ENCODE results near the gene MAN2A1. TPM values are rescaled to one million over a fixed set of nuclear protein-coding genes. Genes with fewer than 3 reads are reported as not detected.

Gene MAN2A1
- total RNA-seq, 1 donor from 2014 or later: 21.3 TPM

DNA sequence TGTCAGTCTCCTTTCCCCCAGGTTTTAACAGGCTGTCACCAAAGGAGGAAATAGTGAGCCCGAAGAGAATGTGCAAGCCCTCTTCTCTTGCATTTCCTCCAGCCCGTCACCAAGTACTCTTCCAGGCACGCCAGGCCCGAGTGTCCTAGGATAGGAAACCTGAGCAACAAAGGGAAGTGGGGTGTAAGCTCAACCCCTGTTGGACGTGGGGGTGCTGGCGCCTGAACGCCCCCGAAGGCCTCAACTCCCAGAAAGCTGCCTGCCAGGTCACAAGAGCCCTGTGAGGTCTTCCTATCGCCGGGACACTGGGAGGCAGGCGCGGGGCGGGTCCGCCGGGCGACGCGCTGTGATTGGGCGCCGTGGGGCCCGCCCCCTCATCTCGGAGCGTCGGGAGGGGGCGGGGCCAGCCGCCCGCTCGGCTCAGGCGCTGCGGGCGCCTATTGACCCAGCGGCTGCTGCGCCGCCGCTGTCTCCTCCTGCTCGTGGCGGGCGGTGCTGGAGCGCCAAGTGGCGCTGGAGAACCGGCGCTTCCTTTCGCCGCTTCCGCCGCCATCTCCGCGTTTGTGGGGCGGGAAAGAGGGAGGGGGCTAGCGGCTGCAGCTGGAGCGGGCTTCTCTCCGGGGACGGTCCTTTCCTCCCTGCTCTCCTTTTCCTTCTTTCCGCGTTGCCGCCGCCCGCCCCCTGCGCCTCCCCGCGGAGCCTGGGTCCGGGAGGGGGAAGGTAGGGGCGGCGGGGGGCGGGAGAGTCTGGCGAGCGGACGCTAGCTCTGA lies 572 bp upstream of the MAN2A1 start:
- H3K27me3 Mint-ChIP-seq (ENCODE audit: low read depth): peaks cover 2% of the 10 kb centered on the region
- peak; percentile 66 to 81 for DNase-seq (ENCODE audit: low spot score in 2 of 2, unreplicated experiment in 2 of 2)
- H3K27ac Mint-ChIP-seq: peak overlapping the region; percentile 99
- H3K9me3 Mint-ChIP-seq: peaks cover 29% of the 10 kb centered on the region
- peaks cover 29% of the 10 kb centered on the region for H3K4me1 Mint-ChIP-seq
- TF ChIP-seq, protein P1, sequence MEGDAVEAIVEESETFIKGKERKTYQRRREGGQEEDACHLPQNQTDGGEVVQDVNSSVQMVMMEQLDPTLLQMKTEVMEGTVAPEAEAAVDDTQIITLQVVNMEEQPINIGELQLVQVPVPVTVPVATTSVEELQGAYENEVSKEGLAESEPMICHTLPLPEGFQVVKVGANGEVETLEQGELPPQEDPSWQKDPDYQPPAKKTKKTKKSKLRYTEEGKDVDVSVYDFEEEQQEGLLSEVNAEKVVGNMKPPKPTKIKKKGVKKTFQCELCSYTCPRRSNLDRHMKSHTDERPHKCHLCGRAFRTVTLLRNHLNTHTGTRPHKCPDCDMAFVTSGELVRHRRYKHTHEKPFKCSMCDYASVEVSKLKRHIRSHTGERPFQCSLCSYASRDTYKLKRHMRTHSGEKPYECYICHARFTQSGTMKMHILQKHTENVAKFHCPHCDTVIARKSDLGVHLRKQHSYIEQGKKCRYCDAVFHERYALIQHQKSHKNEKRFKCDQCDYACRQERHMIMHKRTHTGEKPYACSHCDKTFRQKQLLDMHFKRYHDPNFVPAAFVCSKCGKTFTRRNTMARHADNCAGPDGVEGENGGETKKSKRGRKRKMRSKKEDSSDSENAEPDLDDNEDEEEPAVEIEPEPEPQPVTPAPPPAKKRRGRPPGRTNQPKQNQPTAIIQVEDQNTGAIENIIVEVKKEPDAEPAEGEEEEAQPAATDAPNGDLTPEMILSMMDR (IDR thresholded peaks at IDR 0.05; ENCODE audit: unreplicated experiment): no peak
- peak overlapping the region; percentile 85 for H3K4me3 Mint-ChIP-seq
- peaks cover 3% of the 10 kb centered on the region for H3K36me3 Mint-ChIP-seq

DNA sequence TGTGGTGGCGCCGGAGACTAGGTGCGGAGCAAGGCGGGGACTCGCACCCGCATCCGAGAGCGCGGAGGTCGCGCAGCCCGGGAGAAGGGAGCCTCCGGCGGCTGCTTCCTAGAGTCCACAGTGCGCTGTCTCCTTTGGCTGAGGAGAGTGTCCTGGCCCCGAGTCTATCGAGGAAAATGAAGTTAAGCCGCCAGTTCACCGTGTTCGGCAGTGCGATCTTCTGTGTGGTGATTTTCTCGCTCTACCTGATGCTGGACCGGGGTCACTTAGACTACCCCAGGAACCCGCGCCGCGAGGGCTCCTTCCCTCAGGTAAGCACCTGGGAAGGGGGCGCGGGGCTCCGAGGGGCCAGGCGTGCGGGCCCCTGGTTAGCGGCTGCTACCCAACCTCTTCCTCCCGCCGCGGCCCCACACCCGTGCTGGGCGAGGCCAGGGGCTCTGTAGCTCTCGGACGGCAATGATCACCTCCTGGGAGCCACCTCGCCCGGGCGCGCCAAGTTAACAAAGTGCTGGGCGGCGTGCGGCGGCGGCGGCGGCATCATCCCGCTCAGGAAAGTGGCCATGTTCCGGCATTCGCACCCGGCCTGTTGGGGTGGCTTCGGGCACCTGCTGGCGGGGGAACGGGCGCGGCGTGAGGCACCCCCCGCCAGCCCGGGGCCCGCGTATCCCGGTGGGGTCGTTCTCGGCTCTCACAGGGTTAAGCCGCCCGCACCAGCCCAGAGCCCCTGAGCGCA lies 681 bp downstream of the MAN2A1 start:
- DNase-seq (ENCODE audit: low spot score in 2 of 2, unreplicated experiment in 2 of 2): peak; percentile 39 to 60
- Mint-ChIP-seq H3K4me3 (peak overlapping the region; percentile 85), H3K9me3 (peaks cover 24% of the 10 kb centered on the region), H3K27ac (peak overlapping the region; percentile 88), H3K4me1 (peaks cover 39% of the 10 kb centered on the region), H3K27me3 (ENCODE audit: low read depth) (peaks cover 2% of the 10 kb centered on the region), H3K36me3 (peaks cover 3% of the 10 kb centered on the region)
- TF ChIP-seq, protein P1 (IDR thresholded peaks at IDR 0.05; ENCODE audit: unreplicated experiment): no peak

DNA sequence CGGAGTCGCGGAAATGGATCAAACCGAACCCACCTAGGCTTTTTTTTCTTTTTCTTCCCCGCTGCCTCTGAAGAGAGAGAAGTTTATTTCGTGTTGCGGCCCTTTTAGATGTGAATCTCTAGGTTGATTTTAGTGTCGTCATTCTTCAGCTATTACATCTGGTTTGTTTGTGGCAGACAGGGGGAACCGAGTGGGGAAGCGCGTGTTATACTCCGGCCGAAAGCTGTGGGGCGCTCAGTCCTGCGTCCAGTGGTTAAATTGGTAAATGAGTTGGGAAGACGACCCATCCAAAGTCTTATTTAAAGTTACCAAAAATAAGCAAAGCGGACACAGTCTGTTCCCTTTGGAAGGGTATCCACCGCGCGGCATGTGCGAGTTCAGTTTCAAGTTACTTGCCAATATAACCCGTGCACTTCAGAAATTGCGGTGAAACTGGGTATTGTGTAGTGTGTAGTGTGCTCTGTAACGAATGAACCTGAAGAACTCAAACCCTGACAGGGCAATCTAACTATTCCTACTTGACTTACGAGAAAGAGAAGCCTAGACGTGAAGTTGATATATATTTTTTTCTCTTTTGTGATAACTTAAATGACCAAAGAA lies 1.3 kb downstream of the MAN2A1 start:
- Mint-ChIP-seq H3K9me3 (peaks cover 19% of the 10 kb centered on the region), H3K27ac (peak overlapping the region; percentile 88), H3K27me3 (ENCODE audit: low read depth) (peaks cover 2% of the 10 kb centered on the region), H3K36me3 (peaks cover 3% of the 10 kb centered on the region), H3K4me3 (peak overlapping the region; percentile 85), H3K4me1 (peaks cover 41% of the 10 kb centered on the region)
- peak in 1 of 2 experiments; percentile 51 for DNase-seq (ENCODE audit: low spot score in 2 of 2, unreplicated experiment in 2 of 2)
- TF ChIP-seq, protein P1 (IDR thresholded peaks at IDR 0.05; ENCODE audit: unreplicated experiment): peak; percentile 31

DNA sequence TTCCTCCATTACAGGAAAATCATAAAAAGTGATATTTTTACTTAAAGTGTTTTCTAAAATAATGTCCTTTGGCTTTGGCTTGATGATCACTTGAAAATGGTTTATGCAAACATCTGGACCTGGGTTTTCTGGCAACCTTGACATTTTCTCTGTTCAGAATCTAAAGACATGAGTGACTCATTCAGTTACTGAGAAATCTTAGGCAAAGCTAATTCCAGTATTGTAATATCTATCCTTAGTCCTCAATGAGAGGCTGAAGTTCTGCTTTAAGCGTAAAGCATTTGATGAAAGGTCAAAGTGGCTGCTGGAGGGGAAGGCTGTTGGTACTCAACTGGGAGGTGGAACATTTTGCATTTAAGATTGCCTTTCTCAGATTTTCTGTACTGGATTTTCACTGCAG lies 2.3 kb downstream of the MAN2A1 start:
- Mint-ChIP-seq H3K4me1 (peaks cover 46% of the 10 kb centered on the region), H3K36me3 (peaks cover 3% of the 10 kb centered on the region), H3K27me3 (ENCODE audit: low read depth) (peaks cover 2% of the 10 kb centered on the region), H3K27ac (no peak overlapping the region), H3K9me3 (peaks cover 13% of the 10 kb centered on the region), H3K4me3 (peak overlapping the region; percentile 85)
- DNase-seq (ENCODE audit: low spot score in 2 of 2, unreplicated experiment in 2 of 2): no peak
- TF ChIP-seq, protein P1 (IDR thresholded peaks at IDR 0.05; ENCODE audit: unreplicated experiment): no peak

DNA sequence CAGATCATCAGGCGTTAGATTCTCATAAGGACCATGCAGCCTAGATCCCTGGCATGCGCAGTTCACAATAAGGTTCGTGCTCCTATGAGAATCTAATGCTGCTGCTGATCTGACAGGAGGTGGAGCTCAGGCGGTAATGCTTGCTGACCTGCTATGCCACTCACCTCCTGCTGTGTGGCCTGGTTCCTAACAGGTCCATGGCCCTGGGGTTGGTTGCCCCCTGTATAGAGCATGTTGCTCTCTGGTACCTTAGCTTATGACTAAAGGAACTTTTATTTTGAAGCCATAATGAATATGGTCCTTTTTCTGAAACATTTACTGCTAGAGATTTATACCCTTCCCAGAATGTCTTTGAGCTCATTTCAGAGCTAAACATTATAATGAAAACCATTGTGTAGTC lies 3.1 kb downstream of the MAN2A1 start:
- H3K4me1 Mint-ChIP-seq: peaks cover 54% of the 10 kb centered on the region
- no peak overlapping the region for H3K4me3 Mint-ChIP-seq
- H3K9me3 Mint-ChIP-seq: peaks cover 6% of the 10 kb centered on the region
- peaks cover 2% of the 10 kb centered on the region for H3K36me3 Mint-ChIP-seq
- peaks cover 2% of the 10 kb centered on the region for H3K27me3 Mint-ChIP-seq (ENCODE audit: low read depth)
- no peak for DNase-seq (ENCODE audit: low spot score in 2 of 2, unreplicated experiment in 2 of 2)
- no peak overlapping the region for H3K27ac Mint-ChIP-seq
- TF ChIP-seq, protein P1 (IDR thresholded peaks at IDR 0.05; ENCODE audit: unreplicated experiment): no peak
